Placental epithelial cell (primary cell): Measurements from ENCODE around the gene BRIP1. TPM values are rescaled to one million over a fixed set of nuclear protein-coding genes. Genes with fewer than 3 reads are reported as not detected.

Experiments
- small RNA-seq: library from RNA; depleted of rRNA; stranded (forward); fragments of <200 nt; gene quantifications from one replicate; pipeline ENCODE3, GENCODE V24; 2012
- total RNA-seq: library from RNA; depleted of rRNA; stranded (reverse); fragments of >200 nt; gene quantifications from 2 replicates; pipeline ENCODE4 v1.2.3, GENCODE V29; 2012

BRIP1 gene
- 7.6 and 8.2 TPM in 2 replicates for total RNA-seq

DNA sequence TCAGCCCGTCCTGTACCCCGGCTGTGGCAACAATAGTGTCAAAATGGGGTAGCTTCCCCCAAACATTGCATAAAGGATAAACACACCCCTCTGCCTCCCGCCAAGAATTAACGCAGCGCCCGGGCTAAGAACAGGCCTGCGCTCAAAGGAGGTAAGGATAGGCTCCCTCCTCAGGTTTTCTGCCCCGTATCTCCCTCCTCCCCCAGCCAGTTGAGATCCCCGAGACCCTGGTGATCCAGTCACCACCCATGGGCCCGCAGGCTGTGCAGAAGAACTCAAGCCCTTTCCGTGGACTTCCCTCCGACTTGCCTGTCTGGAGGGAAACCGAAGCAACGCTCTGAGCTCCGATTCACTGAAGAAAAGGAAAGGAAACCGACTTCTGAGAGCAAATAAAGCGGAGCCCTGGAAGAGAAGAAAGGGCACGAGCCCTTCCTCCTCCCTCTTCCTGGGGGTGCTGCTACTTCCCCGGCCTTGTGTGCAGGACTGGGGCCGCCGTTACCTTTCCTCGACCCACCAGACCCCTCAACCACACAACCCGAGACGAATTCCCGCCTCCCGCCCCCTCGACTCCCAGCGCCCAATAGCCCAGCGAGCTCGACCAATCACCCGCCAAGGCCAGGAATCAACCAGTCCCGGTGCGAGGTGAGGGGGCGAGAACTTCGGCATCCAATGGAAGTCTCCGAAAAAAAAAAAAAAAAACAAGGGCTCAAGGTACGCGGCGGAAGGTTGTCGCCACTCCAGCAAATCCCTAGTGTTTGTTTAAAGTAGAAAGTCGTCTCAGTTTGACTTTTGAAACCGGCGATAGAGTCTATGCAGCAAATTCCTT is at the start of gene BRIP1:
Gene BRIP1 (minus strand): TSS at position 554 of the 826 bp plus-strand sequence. CDS start 1,989 bp downstream, outside the sequence.

Small RNAs within 50 kb of the gene (small RNA-seq; reads per million reads assigned to genes)
- not detected for gene RF00019

Other genes with a start within 250 kb of the BRIP1 start
- gene INTS2, start 64.5 kb upstream of the BRIP1 start, total RNA-seq = 9.4 and 17.4 TPM in 2 replicates
- gene MED13, start 201.8 kb upstream of the BRIP1 start, total RNA-seq = 57.3 and 60.5 TPM in 2 replicates